Renal cortical epithelial cell (primary cell): ENCODE results near the gene POLR2L. TPM values are rescaled to one million over a fixed set of nuclear protein-coding genes. Genes with fewer than 3 reads are reported as not detected.
A peak's percentile ranks its signal among the peaks of the same experiment; 100 is the strongest.

Source experiments
- DNase-seq: peaks from one replicate; pipeline ENCODE4 v3.0.0-alpha.2; 2011; ENCODE audit warnings: low read depth
- total RNA-seq: library from RNA; depleted of rRNA; stranded (reverse); fragments of >200 nt; gene quantifications from 2 replicates; pipeline ENCODE4 v1.2.3, GENCODE V29; 2014

Gene POLR2L
- total RNA-seq, 1 donor from 2014 or later = 64.1 TPM

DNA sequence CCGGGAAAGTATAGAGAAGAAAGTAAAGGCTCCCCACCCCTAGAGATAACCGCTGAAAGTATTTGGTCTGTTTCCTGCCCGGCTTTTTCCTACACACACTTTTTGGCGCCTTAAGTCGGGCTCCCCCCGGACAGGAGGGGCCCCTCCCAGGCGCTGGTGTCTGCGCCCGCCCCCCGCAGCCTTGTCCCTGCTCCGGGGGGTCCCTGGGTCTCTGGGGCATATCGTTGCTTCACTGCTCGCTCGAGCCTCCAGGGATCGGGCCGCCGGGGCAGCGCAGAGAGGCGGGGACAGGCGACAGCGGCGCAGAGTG, 15.5 kb downstream of the POLR2L start:
- no peak for DNase-seq

DNA sequence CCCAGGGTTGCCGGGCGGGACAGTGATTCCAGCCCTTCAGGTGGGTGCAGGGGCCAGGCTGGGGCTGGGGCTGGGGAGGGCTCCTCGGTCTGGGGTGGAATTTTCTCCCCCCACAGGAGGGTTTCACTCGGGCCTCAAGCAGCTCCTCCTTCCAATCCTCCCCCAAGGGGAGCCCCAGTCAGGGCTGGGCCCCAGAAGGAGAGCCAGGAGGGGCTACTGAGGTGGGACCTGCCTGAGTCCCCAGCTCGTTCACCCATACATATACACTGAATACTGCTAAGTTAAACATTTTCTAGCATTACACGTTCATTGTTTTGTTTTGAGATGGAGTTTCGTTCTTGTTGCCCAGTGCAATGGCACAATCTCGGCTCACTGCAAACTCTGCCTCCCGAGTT, 16.1 kb downstream of the POLR2L start:
- peak; percentile 31 for DNase-seq

DNA sequence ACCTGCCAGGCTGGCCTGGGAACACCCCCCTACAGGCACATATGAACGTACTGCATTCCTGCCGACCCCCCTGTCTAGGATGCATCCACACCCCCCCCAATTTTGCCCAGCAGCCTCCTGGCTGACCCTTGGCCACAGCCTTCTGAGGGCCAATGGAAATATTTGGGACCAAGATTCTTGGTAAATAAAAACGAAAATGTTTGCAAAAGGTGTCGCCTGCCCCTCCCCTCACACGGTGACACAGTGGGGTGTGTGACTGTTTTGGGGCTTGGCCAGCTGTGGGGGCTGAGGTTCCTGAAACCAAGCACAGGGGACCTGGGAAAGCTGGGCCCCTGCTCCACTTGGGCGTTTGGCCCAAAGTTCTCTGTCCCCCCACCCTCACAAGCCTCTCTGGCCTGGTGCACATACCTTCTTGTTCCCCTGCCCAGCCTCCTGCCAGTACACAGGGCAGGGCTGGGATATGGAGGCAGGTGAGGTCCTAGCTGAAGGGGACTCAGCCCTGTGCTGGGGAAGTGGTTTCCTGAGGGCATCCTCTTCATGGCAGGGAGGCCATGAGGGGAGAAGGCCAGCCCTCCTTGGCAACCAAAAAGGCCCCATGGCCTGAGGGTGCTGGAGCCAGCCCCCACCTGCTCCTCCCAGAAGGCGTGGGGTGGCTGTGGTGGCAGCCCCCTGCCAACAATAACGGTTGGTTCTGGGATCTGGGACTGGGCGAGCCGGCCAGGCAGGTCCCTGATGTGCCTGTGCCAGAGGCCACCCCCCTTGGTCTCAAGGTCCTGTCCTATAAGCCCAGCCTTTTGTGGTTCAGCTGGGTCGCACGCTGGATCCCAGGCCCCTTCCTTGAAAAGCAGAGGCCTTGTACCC, 16.7 kb downstream of the POLR2L start:
- DNase-seq = no peak

DNA sequence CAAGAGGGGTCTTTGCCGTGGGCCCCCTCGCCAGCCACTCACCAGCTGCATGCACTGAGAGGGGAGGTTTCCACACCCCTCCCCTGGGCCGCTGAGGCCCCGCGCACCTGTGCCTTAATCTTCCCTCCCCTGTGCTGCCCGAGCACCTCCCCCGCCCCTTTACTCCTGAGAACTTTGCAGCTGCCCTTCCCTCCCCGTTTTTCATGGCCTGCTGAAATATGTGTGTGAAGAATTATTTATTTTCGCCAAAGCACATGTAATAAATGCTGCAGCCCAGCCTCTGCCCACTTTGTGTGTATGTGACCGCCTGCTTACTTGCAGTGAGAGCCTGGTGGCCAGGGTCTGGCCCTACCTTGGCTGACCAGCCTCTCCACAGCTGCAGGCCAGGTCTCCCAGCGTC, 17.4 kb downstream of the POLR2L start:
- no peak for DNase-seq

DNA sequence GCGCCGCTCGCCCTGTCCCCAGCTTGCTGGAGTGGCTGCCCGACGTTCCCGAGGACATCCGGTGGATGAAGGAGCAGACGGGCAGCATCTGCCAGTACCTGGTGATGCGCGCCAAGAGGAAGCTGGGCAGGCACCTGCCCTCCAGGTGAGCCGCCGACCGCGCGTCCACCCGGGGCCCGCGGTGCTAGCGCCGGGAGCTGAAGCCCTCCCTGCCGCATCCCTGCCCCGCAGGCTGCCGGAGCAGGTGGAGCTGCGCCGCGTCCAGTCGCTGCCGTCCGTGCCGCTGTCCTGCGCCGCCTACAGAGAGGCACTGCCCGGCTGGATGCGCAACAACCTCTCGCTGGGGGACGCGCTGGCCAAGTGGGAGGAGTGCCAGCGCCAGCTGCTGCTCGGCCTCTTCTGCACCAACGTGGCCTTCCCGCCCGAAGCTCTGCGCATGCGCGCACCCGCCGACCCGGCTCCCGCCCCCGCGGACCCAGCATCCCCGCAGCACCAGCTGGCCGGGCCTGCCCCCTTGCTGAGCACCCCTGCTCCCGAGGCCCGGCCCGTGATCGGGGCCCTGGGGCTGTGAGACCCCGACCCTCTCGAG, 17.9 kb downstream of the POLR2L start:
- DNase-seq = no peak

DNA sequence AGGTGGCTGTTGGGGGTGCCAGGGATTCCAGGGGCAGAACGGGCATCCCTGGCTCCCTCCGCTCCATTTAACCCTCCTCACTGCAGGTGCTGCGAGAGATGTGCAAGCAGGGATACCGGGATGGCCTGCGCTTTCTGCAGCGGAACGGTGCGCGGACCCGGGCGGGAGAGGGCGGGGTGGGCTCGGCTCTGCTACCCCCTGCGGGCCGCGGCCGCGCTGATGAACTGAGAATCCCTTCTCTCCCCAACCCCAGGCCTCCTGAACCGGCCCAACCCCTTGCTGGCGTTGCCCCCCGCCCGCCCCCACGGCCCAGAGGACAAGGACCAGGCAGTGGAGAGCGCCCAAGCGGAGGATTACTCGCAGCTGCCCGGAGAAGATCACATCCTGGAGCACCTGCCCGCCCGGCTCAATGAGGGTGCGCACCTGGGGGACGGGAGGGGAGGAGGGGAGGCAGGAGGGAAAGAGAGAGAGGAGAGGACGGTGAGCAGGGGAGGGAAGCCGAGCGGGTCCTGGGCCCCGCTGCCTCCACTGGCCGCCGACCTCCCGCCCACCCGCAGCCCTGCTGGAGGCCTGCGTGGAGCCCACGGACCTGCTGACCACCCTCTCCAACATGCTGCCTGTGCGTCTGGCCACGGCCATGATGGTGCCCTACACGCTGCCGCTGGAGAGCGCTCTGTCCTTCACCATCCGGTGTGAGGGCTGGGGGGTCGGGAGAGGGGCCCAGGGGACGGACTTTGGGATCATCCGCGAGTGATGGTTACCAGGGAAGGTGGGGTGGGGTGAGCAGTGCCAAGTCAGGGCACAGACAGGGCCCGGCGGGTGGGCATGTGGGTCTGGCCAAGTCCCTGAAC, 18.7 kb downstream of the POLR2L start:
- no peak for DNase-seq

DNA sequence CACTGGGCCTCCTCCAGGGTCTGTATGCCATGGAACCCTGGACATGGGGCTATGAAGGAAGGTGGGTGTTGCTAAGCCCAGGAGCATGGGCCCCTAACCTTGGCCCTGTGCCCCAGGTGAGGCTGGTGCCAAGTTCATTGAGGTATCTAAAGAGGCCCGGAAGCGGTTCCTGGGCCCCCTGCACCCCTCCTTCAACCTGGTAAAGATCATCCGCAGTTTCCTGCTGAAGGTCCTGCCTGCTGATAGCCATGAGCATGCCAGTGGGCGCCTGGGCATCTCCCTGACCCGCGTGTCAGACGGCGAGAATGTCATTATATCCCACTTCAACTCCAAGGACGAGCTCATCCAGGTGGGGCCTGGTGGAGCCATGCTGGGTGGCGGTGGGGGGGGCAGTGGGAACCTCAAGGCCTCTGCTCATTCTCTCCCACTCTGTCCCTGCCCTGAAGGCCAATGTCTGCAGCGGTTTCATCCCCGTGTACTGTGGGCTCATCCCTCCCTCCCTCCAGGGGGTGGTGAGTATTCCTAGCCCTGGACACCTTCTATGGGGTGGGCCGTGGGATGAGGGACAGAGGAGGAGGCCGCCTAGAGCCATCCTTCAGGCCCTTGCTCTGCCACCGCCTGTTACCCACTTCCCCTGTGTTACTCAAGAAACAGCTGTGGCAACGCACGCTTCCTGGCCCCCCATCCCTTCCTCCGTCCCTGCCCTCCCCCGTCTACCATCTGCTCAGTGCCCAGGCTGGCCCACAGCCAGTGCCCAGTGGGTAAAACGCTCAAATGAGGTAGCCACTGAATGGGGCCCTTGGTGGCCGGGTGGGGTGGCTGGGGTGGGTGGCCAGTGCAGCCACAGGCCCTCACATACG, 20.6 kb downstream of the POLR2L start:
- DNase-seq = no peak

DNA sequence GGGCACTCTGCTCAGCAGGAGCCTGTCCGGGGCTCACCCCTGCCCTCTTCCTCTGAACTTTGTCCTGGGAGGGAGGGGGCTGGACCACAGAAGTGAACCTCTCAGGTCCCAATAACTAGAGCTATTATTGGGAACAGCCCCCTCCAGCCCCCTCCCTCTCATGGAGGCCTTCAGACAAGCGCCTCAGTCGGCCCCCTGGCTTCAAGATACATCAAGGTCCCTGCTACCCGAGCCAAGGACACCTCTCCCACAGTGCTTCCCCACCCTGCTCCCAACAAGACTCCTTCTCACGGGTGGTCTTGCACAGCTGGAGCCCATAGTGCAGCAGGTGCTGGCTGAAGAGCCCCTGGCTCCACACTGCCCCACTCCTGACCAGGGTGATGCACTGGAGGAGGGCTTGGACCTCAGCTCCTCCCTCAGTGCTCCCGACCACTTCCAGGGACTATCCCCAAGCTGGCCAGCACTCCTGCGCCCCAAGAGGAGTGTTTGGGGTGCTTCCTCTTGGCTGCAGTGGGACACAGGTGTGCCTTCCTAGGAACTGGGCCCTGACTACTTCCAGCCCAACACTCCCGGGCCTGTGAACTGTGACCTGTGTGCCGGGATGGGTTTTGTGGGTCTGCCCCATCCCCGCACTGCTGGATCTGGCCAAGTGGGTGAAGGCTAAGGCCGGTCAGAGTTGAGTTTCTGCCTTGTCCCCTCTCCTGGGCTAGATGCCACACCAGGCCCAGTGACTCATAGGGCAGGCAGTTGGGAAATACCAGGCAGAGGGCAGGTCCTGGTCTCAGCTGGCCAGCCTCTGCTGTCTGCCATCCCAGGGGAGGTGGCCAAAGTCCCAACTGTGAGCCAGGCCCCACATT, 21.4 kb downstream of the POLR2L start:
- DNase-seq = peak; percentile 84

DNA sequence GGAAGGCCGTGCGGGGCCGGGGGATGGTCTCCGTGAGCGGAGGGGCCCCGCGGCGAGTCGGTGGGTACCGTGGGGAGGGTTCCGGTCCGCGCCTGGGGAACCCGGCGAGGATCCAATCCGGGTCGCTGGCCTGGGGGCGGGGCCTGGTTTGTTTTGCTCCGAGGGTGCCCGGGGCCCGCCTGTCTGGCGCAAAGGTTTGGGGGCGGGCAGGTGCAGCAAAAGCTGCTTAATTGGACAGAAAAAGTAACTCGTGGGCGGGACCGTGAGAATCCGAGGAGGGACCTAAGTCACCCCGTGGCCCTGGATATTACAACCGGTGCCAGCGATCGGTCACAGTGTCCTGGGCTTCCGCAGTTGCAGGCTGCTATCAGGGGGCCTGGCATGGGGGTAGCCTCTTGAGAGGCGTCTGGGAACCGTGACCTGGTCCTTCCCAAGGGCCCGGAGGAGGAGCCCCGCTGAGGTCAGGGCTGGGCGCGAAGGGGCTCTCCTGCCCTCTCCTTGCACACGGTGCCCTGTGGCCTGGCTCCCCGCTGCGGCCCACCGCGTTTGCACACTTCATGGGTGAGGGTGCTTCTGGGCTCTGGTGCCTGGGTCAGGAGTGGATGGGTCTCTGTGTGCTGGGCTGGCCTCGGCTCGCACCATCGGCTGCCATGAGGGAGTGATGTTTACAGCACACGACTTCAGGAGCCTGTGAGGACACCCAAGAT, 22.2 kb downstream of the POLR2L start:
- peak; percentile 82 for DNase-seq

DNA sequence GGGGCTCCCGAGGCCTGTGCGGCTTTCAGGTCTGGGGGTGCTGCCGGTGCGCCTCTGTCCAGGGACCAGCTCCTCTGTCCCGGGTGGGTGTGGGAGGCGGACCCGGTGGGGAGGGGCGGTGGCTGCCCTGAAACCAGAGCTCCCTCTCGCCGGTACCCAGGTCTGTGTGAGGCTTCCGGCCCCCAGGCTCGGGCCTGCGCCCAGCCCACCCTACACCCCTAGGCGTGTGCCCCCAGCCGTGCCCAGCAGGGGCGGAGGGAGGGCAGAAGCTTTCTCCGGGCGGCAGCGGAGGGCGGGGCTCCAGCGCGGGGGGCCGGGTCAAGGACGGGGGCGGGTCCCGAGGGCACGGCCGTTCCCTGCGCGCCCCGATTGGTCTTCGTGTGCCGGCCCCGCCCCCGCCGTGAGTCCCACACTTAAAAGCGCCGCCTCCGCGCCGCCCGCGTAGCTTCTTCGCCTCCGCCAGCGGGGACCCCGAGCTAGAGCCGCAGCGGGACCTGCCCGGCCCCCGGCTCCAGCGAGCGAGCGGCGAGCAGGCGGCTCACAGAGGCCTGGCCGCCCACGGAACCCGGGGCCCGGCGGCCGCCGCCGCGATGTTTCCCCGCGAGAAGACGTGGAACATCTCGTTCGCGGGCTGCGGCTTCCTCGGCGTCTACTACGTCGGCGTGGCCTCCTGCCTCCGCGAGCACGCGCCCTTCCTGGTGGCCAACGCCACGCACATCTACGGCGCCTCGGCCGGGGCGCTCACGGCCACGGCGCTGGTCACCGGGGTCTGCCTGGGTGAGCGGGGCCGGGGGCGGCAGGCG, 23.0 kb downstream of the POLR2L start:
- no peak for DNase-seq

DNA sequence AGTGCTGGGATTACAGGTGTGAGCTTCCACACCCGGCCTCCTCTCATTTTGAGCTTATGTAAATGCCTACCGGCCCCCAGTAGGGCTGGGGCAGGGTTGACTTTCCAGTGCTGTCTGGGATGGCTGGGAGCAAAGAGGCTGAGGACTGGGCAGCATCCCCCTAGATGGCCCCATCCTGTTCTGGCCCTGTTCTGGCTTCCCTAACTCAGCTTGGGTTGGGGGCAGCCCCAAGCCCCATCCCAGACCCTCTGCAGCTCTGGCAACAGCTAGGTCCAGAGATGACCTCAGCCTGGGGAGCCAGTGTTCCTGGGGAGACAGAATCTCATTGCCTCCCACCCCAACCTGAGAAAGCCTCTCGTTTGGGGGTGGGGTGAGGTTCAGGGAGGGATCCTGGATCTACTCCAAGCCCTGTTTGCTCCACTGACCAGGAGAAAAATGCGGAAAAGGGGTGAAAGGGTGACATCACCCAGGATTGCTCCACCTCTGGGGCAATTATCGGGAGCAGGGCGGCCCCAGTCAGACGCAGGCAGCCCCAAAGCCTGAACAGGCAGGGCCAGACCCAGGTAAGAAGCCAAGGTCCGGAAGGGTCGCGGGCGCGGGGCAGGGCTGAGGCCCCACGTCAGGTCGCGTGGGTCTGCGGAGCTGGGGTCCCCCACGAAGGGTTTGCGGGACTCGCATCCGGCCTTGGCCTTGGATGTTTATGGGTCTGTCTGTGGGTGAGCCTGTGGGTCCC, 23.8 kb downstream of the POLR2L start, which contains the start of gene PNPLA2:
Gene PNPLA2 (plus strand): TSS at position 519 of the 733 bp plus-strand sequence. CDS start 805 bp downstream, outside the sequence.
- peak; percentile 79 for DNase-seq

DNA sequence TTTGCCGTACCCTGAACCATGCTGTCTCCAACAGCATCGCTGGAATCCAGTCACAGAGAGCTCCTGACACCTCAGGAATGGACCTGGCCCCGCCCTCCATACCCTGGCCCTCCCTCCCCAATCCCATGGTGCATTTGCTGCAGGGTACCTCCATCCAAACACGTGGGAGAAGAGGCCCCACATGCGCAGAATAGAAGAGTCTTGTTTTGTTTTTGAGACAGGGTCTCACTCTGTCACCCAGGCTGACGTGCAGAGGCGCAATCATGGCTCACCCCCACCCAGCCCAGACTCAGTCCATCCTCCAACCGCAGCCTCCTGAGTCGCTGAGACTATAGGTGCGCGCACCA, 25.9 kb downstream of the POLR2L start:
- DNase-seq = no peak

DNA sequence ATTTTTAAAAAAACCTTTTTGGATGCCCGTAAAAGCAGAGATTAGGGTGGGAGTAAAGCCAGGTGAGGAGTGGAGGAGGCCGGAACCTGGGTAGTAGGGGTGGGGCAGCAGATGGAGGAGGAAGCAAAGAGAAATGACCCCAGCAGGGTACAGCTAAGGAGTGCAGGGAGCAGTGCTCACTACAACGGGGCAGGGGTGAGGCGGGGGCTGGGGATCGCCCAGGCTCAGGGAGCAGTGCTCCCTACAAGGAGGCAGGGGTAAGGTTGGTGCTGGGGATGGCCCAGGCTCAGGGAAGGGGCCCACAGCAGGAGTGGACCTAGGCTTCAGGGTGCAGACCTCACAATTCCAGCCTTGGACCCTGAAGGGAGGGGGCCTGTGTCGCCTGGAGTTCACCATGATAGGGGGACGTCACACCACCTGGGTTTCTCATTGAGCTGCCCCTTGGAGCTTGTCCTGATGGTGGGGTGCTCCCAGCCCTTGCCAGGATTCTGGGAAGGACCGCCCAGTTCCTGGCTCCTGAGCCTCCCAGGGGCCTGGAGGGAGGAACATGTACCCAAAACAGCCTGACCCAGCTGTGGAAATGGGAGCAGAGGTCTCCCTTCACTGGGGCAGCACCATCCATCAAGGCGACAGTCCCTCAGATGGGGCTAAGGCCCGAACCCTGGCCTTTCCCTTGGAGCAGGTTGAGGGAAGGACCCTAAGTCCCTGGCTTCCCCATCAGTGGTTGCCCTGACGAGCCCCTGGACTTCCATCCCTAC, 26.5 kb downstream of the POLR2L start:
- DNase-seq = no peak

DNA sequence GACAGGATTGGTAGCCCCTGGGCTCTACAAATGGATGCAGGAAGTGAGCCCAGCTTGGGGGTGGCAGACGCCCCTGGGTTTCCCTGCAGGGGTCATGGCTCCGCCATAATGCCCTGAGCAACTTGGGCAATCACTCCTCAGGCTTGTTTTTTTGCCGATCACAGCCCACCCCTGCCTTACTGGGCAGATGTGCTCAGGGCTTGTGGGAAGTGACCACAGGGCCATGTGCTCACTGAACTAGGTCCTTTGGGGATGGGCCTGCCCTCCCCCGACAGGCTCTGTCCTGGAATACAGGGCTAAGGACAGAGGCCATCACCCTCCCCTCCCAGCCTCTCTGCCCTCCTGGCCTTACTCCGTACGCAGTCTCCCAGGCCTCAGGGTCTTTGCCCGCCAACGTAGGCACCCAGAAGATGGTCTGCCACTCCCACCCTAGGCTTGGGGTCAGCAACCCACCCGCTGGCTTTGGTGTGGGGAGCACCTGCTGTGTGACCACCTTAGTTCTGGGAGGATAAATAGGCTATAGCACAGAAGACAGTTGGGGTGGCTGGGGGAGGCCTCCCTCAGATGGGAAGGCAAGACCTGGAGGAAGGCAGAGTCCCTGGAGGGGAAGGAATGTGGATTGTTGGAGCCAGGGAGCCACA, 28.8 kb downstream of the POLR2L start:
- no peak for DNase-seq

DNA sequence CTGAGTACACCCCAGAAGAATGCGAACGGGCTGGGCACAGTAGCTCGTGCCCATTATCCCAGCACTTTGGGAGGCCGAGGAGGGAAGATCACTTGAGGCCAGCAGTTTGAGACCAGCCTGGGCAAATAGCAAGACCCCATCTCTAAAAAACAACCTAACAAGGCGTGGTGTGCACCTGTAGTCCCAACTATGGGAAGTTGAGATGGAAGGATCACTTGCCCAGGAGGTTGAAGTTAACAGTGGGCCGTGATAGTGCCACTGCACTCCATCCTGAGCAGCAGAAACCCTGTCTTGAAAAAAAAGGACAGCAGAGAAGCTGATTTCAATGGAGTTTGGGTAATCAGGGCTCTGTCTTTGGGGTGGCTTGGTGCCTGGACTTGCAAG, 29.3 kb downstream of the POLR2L start:
- DNase-seq = no peak

DNA sequence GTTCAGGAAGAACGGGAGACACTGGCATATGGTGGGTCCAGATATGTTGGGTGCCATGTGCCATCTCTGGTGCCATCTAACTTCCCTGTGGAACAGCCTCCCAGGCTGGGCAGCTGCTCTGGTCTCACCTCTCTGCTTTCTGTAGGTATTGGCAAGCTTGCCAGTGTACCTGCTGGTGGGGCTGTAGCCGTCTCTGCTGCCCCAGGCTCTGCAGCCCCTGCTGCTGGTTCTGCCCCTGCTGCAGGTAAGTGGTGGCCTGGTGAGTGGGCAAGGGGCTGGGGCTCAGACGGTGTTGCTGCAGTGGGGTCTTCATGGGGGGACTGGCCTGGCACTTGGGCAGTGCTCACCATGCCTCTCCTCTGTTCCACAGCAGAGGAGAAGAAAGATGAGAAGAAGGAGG, 29.9 kb downstream of the POLR2L start:
- DNase-seq = no peak
